GM21825 (cell line): ENCODE data around the gene TMEM181.
"Not testable (repeated sequence)": the region's sequence is repeated elsewhere in the genome, so short reads cannot be mapped to it uniquely, and the experiment has no call there.

Source experiments
- ATAC-seq: cut with Tn5 transposase; IDR thresholded peaks from one replicate; pipeline ENCODE4 v1.9.1; 2021; ENCODE audit warnings: mild to moderate bottlenecking, moderate library complexity; ENCODE audit not compliant: unreplicated experiment

Gene TMEM181

GRCh38 chr6:158559895-158560835 lies at the start of gene TMEM181:
TSS of gene TMEM181 (plus strand) at chr6:158560091. CDS start at chr6:158560225, 134 bp downstream.
- ATAC-seq = peak; percentile 84

- ATAC-seq = no peak
Measured at GRCh38 chr6:158512809-158513208, 47.1 kb upstream of the TMEM181 start.

GRCh38 chr6:158514176-158514575 lies 45.7 kb upstream of the TMEM181 start:
- ATAC-seq = no peak

- ATAC-seq = no peak
Measured at GRCh38 chr6:158514991-158515390, 44.9 kb upstream of the TMEM181 start.

- no peak for ATAC-seq
Measured at GRCh38 chr6:158516098-158516497, 43.8 kb upstream of the TMEM181 start.

DNA sequence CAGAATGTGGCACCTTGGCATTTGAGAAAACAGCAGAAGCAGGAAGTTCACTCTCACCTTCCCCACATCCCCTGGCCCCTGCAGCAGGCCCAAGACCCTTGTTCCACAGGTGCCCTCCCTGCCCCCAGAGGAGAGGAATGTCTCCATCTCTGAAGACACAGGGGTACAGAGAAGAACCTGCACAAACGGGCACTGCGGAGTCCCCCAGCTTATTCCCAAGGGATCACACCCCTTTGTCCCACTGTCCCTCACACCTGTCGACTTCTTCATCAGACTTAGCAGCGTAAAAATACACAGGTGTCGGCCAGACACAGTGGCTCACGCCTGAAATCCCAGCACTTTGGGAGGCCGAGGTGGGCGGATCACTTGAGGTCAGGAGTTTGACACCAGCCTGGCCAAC lies 42.9 kb upstream of the TMEM181 start:
- no peak for ATAC-seq

GRCh38 chr6:158517581-158517980 lies 42.3 kb upstream of the TMEM181 start:
- peak; percentile 49 for ATAC-seq

- peak; percentile 70 for ATAC-seq
Measured at GRCh38 chr6:158518191-158519127, 41.4 kb upstream of the TMEM181 start.

DNA sequence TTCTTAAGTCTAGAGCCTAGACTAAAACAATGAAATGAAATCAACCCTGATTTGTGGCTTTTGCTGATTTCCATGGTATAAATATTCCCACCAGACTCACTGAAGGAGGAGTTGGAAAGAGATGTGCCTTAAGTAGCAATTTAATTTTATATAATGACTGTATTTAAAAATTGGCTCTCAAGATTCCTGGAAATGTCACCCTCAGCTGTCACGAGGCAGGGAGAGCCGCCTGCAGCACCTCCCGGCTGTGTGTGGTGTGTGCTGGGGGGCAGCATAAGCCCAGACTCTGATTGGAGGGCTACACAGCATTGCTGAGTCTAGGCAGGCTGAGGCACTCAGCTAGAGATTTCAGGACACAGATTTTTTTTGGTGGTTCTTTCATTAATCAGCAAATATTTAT lies 40.6 kb upstream of the TMEM181 start:
- no peak for ATAC-seq

- no peak for ATAC-seq
Measured at GRCh38 chr6:158519761-158520160, 40.1 kb upstream of the TMEM181 start.

DNA sequence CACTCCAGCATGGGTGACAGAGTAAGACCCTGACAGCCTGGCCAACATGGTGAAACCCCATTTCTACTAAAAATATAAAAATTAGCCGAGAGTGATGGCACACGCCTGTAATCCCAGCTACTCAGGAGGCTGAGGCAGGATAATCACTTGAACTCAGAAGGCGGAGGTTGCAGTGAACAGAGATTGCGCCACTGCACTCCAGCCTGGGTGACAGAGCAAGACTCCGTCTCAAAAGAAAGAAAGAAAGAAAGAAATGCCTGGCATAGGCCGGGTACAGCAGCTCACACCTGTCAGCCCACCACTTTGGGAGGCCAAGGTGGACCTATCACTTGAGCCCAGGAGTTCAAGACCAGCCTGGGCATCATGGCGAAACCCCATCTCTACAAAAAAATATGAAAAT lies 38.9 kb upstream of the TMEM181 start:
- not testable (repeated sequence) for ATAC-seq

DNA sequence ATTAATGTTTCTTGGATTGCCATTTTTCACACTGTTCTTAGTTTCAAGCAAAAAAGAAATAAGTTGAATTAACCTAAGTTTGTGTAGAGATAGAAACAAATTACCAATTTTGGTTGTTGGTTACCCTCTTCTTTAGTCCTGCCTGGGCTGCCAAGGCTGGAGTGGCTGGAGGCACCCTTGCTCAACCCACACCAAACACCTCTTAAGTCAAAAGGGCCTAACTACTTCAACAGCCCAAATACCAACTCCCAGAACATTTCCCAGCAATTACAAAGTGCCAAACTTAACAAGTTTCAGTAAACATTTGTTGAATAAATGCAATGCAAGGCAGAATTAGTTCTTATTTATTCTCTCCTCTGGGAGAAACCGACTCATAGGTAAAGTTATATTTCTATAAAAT lies 38.1 kb upstream of the TMEM181 start:
- ATAC-seq = no peak

GRCh38 chr6:158522616-158523015 lies 37.3 kb upstream of the TMEM181 start:
- ATAC-seq = no peak

GRCh38 chr6:158524311-158524710 lies 35.6 kb upstream of the TMEM181 start:
- ATAC-seq = no peak

DNA sequence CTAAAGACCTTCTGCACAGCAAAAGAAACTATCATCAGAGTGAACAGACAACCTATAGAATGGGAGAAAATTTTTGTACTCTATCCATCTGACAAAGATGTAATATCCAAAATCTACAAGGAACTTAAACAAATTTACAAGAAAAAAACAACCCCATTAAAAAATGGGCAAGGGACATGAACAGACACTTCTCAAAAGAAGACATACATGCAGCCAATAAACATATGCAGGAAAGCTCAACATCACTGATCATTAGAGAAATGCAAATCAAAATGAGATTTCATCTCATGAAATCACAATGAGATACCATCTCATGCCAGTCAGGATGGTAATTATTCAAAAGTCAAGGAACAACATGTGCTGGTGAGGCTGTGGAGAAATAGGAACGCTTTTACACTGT lies 32.0 kb upstream of the TMEM181 start:
- not testable (repeated sequence) for ATAC-seq

DNA sequence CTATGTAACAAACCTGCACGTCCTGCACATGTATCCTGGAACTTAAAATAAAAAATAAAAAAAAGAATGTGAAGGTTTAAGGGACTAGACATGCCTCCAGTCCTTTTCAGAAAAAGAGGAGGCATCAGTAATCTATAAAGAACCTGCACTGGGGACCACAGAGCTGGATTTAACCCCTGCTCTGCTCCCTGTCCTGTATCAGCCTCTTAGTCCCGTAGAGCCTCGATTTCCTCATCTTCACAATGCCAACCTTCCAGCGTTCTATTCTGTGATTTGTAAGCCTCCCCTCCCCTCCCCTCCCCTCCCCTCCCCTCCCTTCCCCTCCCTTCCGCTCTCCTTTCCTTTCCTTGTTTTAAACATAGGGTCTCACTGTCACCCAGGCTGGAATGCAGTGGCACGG lies 31.1 kb upstream of the TMEM181 start:
- no peak for ATAC-seq

DNA sequence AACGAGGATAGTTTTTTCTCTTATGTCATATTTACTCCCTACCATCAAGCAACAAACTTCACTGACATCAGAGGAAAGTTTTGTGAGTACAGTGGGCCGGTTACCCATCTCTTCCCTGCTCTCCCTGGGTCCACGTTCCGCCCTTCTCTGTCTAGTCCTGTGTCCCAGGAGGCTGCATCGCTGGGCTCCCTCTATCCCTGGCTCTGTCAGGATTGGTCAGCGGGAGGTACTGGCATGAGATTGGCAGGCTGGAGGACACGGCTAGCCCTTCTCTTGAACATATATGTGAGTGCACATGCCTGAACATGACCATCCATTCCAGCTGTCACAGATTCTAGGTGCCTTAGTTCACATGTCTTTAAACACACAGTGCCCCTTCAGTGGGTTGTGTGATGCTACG lies 30.3 kb upstream of the TMEM181 start:
- no peak for ATAC-seq

DNA sequence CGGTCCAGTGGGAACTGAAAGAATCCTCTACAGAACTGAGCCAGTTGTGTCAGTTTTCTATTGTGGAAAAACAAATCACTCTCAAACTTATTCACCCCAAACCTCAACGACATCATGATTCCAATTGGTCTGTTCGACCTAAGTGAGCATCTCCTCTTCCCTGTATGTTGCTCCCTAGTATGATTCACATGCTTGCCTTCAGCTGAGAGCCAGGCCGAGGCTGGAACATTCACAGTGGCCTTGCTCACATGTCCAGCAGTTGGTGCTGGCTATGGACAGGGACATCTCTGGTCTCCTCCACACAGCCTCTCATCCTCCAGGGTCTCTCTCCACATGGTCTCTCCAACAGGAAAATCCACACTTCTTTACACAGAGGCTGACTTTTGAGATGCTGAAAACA lies 28.3 kb upstream of the TMEM181 start:
- ATAC-seq = no peak

DNA sequence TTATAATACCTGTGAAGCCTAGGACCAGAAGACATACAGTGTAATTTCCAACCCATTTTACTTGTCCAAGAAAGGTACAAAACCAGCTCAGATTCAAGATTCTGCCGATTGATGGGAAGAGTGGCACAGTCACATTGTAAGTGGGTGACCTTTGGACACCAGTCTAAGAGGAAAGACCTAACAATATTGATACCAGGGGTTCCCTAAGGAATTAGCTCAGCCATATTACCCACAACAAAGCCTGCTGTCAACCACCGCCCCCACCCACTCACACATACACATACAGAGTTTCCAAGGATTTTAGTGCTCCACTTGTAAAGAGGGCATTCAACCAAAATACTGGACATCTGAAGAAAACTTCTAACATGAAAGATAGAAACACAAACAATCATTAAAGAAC lies 27.9 kb upstream of the TMEM181 start:
- no peak for ATAC-seq

GRCh38 chr6:158536084-158536890 lies 23.6 kb upstream of the TMEM181 start:
- ATAC-seq = no peak
